K562 (cell line): Measurements from ENCODE around the gene EGF. TPM values are rescaled to one million over a fixed set of nuclear protein-coding genes. Genes with fewer than 3 reads are reported as not detected.

ENCODE experiments used
- ELF4 ChIP-seq: fragments of 450-650 bp; formaldehyde crosslinking; IDR thresholded peaks from 2 replicates; pipeline ENCODE4 v1.4.0; 2022; ENCODE audit warnings: missing genetic modification characterization
- EP300 ChIP-seq: IDR thresholded peaks from 2 replicates; pipeline ENCODE4 v1.6.1; 2012; ENCODE audit warnings: low read length, improper control_type of control experiment
- ETV1 ChIP-seq: fragments of 450-650 bp; conservative IDR thresholded peaks from 2 replicates; pipeline ENCODE4 v1.6.1; 2016; ENCODE audit warnings: missing genetic modification characterization, control low read depth, low read depth, missing compliant biosample characterization
- GATAD2B ChIP-seq: fragments of 450-650 bp; IDR thresholded peaks from 2 replicates; pipeline ENCODE4 v1.6.1; 2017; ENCODE audit warnings: mild to moderate bottlenecking, borderline replicate concordance
- HDAC2 ChIP-seq: fragments of 450-650 bp; IDR thresholded peaks from 2 replicates; pipeline ENCODE4 v1.6.1; 2016; ENCODE audit warnings: mild to moderate bottlenecking
- KLF1 ChIP-seq: fragments of 450-650 bp; IDR thresholded peaks from 2 replicates; pipeline ENCODE4 v1.6.1; 2016; ENCODE audit warnings: missing genetic modification characterization, missing compliant biosample characterization
- KLF6 ChIP-seq: fragments of 250-450 bp; sonication (Bioruptor Pico); IDR thresholded peaks from 2 replicates; pipeline ENCODE4 v1.4.0; 2020; ENCODE audit warnings: mild to moderate bottlenecking, moderate library complexity, borderline replicate concordance
- MAZ ChIP-seq, 2 experiments: fragments of 450-650 bp in 1 of 2; sonication (generic) in 1 of 2; formaldehyde crosslinking; IDR thresholded peaks in 1 of 2; conservative IDR thresholded peaks in 1 of 2; 2 replicates each; pipeline versions ENCODE4 v1.4.0 to v1.5.0; 2020; ENCODE audit warnings: mild to moderate bottlenecking in 1 of 2, missing genetic modification reagents in 1 of 2
- NR4A1 ChIP-seq, 2 experiments: fragments of 250-450 bp in 1 of 2; fragments of 450-650 bp in 1 of 2; sonication (Bioruptor Pico) in 1 of 2; IDR thresholded peaks; 2 replicates each; pipeline versions ENCODE4 v1.4.0 to v1.6.1; 2016 to 2020; ENCODE audit warnings: mild to moderate bottlenecking in 2 of 2, missing compliant biosample characterization in 1 of 2, missing genetic modification characterization in 1 of 2, moderate library complexity in 1 of 2
- RNF2 ChIP-seq: sonication (generic); IDR thresholded peaks from 2 replicates; pipeline ENCODE4 v1.6.1; 2016
- SMC3 ChIP-seq: conservative IDR thresholded peaks from 2 replicates; pipeline ENCODE4 v1.6.1; 2011; ENCODE audit warnings: low read depth, low read length, improper control_type of control experiment; ENCODE audit not compliant: insufficient read depth
- ZNF143 ChIP-seq: sonication (generic); formaldehyde crosslinking; IDR thresholded peaks from 2 replicates; pipeline ENCODE4 v1.9.0; 2022; ENCODE audit warnings: mild to moderate bottlenecking, missing genetic modification reagents
- polyA plus RNA-seq, 8 experiments: library from polyadenylated mRNA; depleted of rRNA in 4 of 8; stranded (reverse) in 5 of 8; unstranded in 3 of 8; fragments of >200 nt; fragmentation: Nextera tagmentation in 2 of 8; fragmentation: Illumina TruSeq in 1 of 8; extraction: Ambion mirVana in 2 of 8; extraction: Trizol in 1 of 8; gene quantifications; 2 replicates each; pipeline versions ENCODE4 v1.2.1 to v1.2.3, GENCODE V29; 2011 to 2014; ENCODE audit warnings: inconsistent platforms in 1 of 8, missing spikeins in 1 of 8
- total RNA-seq, 7 experiments: library from RNA; depleted of rRNA in 6 of 7; stranded (reverse); fragments of >200 nt in 6 of 7; fragmentation: Illumina TruSeq in 2 of 7; extraction: Trizol in 2 of 7; gene quantifications; 2 replicates each; pipeline versions ENCODE4 v1.2.1 to v1.2.3, GENCODE V29; 2011 to 2021; ENCODE audit warnings: low replicate concordance in 1 of 7
- TF ChIP-seq, protein P1 (sequence below): fragments of 450-650 bp; IDR thresholded peaks from 2 replicates; pipeline ENCODE4 v1.6.1; 2016; ENCODE audit warnings: mild to moderate bottlenecking, moderate library complexity
- TF ChIP-seq, protein P2 (sequence below): fragments of 450-650 bp; formaldehyde crosslinking; conservative IDR thresholded peaks from 2 replicates; pipeline ENCODE4 v1.4.0; 2022; ENCODE audit warnings: mild to moderate bottlenecking, missing genetic modification characterization

Gene EGF
- total and polyA plus RNA-seq, 9 of the 15 experiments (the other 6 are each of a cell fraction or from before 2014, with no cell fraction given), result 0.32 to 3.1 (median 1.3) TPM

DNA sequence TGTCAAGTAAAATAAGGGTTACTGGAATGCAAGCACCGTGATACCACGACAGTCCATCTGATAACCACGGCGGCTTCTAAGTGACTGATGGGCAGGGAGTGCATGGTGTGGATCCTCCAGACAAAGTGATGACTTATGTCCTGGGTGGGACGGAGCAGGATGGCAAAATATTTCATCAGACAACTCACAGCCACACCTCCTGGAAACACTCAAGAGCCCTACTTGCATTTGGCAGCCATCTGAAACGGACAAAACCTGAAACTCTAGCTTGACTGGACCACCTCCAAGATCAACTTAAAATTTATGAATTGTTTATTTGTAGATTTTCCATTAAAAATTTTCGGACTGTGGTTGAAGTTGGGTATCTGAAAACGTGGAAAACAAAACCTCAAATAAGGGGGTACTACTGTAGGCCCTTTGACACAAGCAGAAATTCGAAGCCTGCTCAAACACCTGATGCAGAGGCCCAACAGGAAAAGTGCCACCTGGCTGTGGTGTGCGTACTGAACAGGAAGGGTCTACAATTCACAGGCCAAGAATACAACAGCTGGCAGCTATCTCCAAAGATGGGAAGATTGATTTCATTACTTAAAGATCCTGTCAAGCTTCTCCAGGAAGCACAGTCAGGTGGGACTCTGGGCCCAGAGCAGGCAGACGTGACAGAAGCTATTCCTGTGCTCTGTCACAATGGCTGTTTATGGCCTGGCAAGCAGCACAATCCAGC, 38.7 kb upstream of the EGF start (continued):
- TF ChIP-seq, protein P1, sequence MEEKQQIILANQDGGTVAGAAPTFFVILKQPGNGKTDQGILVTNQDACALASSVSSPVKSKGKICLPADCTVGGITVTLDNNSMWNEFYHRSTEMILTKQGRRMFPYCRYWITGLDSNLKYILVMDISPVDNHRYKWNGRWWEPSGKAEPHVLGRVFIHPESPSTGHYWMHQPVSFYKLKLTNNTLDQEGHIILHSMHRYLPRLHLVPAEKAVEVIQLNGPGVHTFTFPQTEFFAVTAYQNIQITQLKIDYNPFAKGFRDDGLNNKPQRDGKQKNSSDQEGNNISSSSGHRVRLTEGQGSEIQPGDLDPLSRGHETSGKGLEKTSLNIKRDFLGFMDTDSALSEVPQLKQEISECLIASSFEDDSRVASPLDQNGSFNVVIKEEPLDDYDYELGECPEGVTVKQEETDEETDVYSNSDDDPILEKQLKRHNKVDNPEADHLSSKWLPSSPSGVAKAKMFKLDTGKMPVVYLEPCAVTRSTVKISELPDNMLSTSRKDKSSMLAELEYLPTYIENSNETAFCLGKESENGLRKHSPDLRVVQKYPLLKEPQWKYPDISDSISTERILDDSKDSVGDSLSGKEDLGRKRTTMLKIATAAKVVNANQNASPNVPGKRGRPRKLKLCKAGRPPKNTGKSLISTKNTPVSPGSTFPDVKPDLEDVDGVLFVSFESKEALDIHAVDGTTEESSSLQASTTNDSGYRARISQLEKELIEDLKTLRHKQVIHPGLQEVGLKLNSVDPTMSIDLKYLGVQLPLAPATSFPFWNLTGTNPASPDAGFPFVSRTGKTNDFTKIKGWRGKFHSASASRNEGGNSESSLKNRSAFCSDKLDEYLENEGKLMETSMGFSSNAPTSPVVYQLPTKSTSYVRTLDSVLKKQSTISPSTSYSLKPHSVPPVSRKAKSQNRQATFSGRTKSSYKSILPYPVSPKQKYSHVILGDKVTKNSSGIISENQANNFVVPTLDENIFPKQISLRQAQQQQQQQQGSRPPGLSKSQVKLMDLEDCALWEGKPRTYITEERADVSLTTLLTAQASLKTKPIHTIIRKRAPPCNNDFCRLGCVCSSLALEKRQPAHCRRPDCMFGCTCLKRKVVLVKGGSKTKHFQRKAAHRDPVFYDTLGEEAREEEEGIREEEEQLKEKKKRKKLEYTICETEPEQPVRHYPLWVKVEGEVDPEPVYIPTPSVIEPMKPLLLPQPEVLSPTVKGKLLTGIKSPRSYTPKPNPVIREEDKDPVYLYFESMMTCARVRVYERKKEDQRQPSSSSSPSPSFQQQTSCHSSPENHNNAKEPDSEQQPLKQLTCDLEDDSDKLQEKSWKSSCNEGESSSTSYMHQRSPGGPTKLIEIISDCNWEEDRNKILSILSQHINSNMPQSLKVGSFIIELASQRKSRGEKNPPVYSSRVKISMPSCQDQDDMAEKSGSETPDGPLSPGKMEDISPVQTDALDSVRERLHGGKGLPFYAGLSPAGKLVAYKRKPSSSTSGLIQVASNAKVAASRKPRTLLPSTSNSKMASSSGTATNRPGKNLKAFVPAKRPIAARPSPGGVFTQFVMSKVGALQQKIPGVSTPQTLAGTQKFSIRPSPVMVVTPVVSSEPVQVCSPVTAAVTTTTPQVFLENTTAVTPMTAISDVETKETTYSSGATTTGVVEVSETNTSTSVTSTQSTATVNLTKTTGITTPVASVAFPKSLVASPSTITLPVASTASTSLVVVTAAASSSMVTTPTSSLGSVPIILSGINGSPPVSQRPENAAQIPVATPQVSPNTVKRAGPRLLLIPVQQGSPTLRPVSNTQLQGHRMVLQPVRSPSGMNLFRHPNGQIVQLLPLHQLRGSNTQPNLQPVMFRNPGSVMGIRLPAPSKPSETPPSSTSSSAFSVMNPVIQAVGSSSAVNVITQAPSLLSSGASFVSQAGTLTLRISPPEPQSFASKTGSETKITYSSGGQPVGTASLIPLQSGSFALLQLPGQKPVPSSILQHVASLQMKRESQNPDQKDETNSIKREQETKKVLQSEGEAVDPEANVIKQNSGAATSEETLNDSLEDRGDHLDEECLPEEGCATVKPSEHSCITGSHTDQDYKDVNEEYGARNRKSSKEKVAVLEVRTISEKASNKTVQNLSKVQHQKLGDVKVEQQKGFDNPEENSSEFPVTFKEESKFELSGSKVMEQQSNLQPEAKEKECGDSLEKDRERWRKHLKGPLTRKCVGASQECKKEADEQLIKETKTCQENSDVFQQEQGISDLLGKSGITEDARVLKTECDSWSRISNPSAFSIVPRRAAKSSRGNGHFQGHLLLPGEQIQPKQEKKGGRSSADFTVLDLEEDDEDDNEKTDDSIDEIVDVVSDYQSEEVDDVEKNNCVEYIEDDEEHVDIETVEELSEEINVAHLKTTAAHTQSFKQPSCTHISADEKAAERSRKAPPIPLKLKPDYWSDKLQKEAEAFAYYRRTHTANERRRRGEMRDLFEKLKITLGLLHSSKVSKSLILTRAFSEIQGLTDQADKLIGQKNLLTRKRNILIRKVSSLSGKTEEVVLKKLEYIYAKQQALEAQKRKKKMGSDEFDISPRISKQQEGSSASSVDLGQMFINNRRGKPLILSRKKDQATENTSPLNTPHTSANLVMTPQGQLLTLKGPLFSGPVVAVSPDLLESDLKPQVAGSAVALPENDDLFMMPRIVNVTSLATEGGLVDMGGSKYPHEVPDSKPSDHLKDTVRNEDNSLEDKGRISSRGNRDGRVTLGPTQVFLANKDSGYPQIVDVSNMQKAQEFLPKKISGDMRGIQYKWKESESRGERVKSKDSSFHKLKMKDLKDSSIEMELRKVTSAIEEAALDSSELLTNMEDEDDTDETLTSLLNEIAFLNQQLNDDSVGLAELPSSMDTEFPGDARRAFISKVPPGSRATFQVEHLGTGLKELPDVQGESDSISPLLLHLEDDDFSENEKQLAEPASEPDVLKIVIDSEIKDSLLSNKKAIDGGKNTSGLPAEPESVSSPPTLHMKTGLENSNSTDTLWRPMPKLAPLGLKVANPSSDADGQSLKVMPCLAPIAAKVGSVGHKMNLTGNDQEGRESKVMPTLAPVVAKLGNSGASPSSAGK, result peak; percentile 88
- TF ChIP-seq KLF6 (peak; percentile 47; the same call in 1 of the 2 replicates), NR4A1 (CRISPR knock-in tag; IDR thresholded peaks at IDR 0.05) (no peak), NR4A1 (tag; IDR thresholded peaks at IDR 0.05) (peak; percentile 87), ELF4 (CRISPR knock-in tag) (no peak), EP300 (peak; percentile 56), ZNF143 (no peak), HDAC2 (peak; percentile 34; the same call in 1 of the 2 replicates), ETV1 (tag) (peak; percentile 62), MAZ (CRISPR knock-in tag; conservative IDR thresholded peaks at IDR 0.05 in 1 of 2, IDR thresholded peaks at IDR 0.05 in 1 of 2) (peak in 1 of 2 experiments; percentile 4; a peak in 1 of 4 replicates), SMC3 (no peak), GATAD2B (no peak), RNF2 (peak; percentile 32; the same call in 1 of the 2 replicates), KLF1 (tag) (peak; percentile 43; the same call in 1 of the 2 replicates)
- TF ChIP-seq, protein P2, sequence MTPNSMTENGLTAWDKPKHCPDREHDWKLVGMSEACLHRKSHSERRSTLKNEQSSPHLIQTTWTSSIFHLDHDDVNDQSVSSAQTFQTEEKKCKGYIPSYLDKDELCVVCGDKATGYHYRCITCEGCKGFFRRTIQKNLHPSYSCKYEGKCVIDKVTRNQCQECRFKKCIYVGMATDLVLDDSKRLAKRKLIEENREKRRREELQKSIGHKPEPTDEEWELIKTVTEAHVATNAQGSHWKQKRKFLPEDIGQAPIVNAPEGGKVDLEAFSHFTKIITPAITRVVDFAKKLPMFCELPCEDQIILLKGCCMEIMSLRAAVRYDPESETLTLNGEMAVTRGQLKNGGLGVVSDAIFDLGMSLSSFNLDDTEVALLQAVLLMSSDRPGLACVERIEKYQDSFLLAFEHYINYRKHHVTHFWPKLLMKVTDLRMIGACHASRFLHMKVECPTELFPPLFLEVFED, result peak; percentile 39; the same call in 1 of the 2 replicates
